A549 (cell line): ENCODE measurements around the gene FGF1. TPM values are rescaled to one million over a fixed set of nuclear protein-coding genes. Genes with fewer than 3 reads are reported as not detected.

Experiments used
- ATAC-seq, 2 experiments: fragments of 200-7000 bp in 1 of 2; fragments of >200 bp in 1 of 2; cut with Nextera tagmentation in 1 of 2; cut with Tn5 transposase in 1 of 2; 3 replicates each; pipeline versions ENCODE4 v1.8.0 to v1.9.1; 2018 to 2020; ENCODE audit warnings: mild to moderate bottlenecking in 1 of 2, moderate library complexity in 1 of 2
- CTCF ChIA-PET: fragments of 300-600 bp; sonication (Branson Sonifier 250); formaldehyde crosslinking; extraction: SDS; loops from one replicate; lab custom pipeline; 2021; ENCODE audit warnings: antibody characterized with exemption, inconsistent platforms; lab: Yijun Ruan, JAX
- POLR2A ChIA-PET: fragments of 350-600 bp; formaldehyde crosslinking; extraction: SDS; loops from one replicate; lab custom pipeline; 2021; ENCODE audit warnings: antibody characterized with exemption, inconsistent platforms; lab: Yijun Ruan, JAX
- DNase-seq, 2 experiments: peaks; one replicate each; pipeline versions ENCODE4 v3.0.0 to v3.0.0-alpha.2; 2011 to 2016; ENCODE audit warnings: low read depth in 1 of 2, low spot score in 1 of 2
- FAIRE-seq: peaks from 2 replicates; lab custom pipeline; 2011; peaks lifted over from hg19 to GRCh38; lab: Jason Lieb, UNC
- H3K27ac ChIP-seq, 2 experiments: fragments of >200 bp; sonication (Bioruptor Twin); formaldehyde crosslinking; 3 replicates each; pipeline ENCODE4 v1.5.1; 2016 to 2017
- H3K4me1 ChIP-seq: fragments of >200 bp; sonication (Bioruptor Twin); formaldehyde crosslinking; 3 replicates; pipeline ENCODE4 v1.6.1; 2016
- H3K4me2 ChIP-seq: fragments of >200 bp; sonication (Bioruptor Twin); formaldehyde crosslinking; 3 replicates; pipeline ENCODE4 v1.6.1; 2016
- H3K4me3 ChIP-seq: fragments of >200 bp; sonication (Bioruptor Twin); formaldehyde crosslinking; 3 replicates; pipeline ENCODE4 v1.5.1; 2016
- H3K9me3 ChIP-seq: fragments of >200 bp; sonication (Bioruptor Twin); formaldehyde crosslinking; 3 replicates; pipeline ENCODE4 v1.6.1; 2016
- CBX2 ChIP-seq: fragments of 200-600 bp; sonication (generic); IDR thresholded peaks from 2 replicates; pipeline ENCODE4 v1.6.1; 2016; ENCODE audit warnings: low read depth, mild to moderate bottlenecking, borderline replicate concordance
- CEBPB ChIP-seq, 2 experiments: fragments of >200 bp in 1 of 2; sonication (Bioruptor Twin) in 1 of 2; formaldehyde crosslinking in 1 of 2; IDR thresholded peaks; 2 replicates each; pipeline ENCODE4 v1.6.1; 2012 to 2016
- CHD4 ChIP-seq: fragments of 200-600 bp; sonication (generic); IDR thresholded peaks from 2 replicates; pipeline ENCODE4 v1.6.1; 2016; ENCODE audit warnings: antibody characterized with exemption, mild to moderate bottlenecking, borderline replicate concordance
- FOXS1 ChIP-seq: fragments of 250-450 bp; sonication (Bioruptor Pico); IDR thresholded peaks from 2 replicates; pipeline ENCODE4 v1.5.0; 2020; ENCODE audit warnings: mild to moderate bottlenecking, moderate library complexity
- GATA3 ChIP-seq: IDR thresholded peaks from 2 replicates; pipeline ENCODE4 v1.6.1; 2012; ENCODE audit warnings: borderline replicate concordance
- HEYL ChIP-seq: fragments of 250-450 bp; sonication (Bioruptor Pico); IDR thresholded peaks from 2 replicates; pipeline ENCODE4 v1.8.0; 2021; ENCODE audit warnings: mild to moderate bottlenecking, moderate library complexity
- HOXB13 ChIP-seq: fragments of 250-450 bp; sonication (Bioruptor Pico); IDR thresholded peaks from 2 replicates; pipeline ENCODE4 v1.5.0; 2020; ENCODE audit warnings: low read depth, mild to moderate bottlenecking, moderate library complexity
- KDM5A ChIP-seq: fragments of 200-600 bp; sonication (generic); IDR thresholded peaks from 2 replicates; pipeline ENCODE4 v1.6.1; 2016; ENCODE audit warnings: antibody characterized with exemption, mild to moderate bottlenecking
- MAFK ChIP-seq: fragments of 450-650 bp; IDR thresholded peaks from 2 replicates; pipeline ENCODE4 v1.6.1; 2014; ENCODE audit not compliant: partially characterized antibody
- NFE2L2 ChIP-seq: fragments of 150-350 bp; conservative IDR thresholded peaks from 2 replicates; pipeline ENCODE4 v1.6.1; 2014; ENCODE audit warnings: low read length
- NR3C1 ChIP-seq: fragments of >200 bp; sonication (Bioruptor Twin); formaldehyde crosslinking; IDR thresholded peaks from 3 replicates; pipeline ENCODE4 v1.6.1; 2017
- POLR2AphosphoS2 ChIP-seq: conservative IDR thresholded peaks from 2 replicates; pipeline ENCODE4 v1.6.1; 2012; ENCODE audit warnings: low read length, improper control_type of control experiment, inconsistent platforms
- RAD21 ChIP-seq, 2 experiments: fragments of >200 bp in 1 of 2; sonication (Bioruptor Twin) in 1 of 2; formaldehyde crosslinking in 1 of 2; IDR thresholded peaks in 1 of 2; conservative IDR thresholded peaks in 1 of 2; 2 replicates in 1 of 2; 3 replicates in 1 of 2; pipeline ENCODE4 v1.6.1; 2012 to 2018; ENCODE audit warnings: inconsistent platforms in 1 of 2
- SMC3 ChIP-seq: fragments of >200 bp; sonication (Bioruptor Twin); formaldehyde crosslinking; IDR thresholded peaks from 3 replicates; pipeline ENCODE4 v1.6.1; 2018; ENCODE audit warnings: inconsistent platforms
- WGBS: methylation state at CpG from one replicate; pipeline ENCODE4 v1.1.6; 2017; ENCODE audit errors: missing lambda C conversion rate; 5-methylcytosine and 5-hydroxymethylcytosine counted together
- polyA plus RNA-seq, 4 experiments: library from polyadenylated mRNA; depleted of rRNA in 3 of 4; stranded (reverse); fragments of >200 nt; fragmentation: RNase III in 1 of 4; extraction: RNeasy Plus Mini Kit Qiagen cat#74134 plus additional on column Dnase treatment in 1 of 4; gene quantifications; 2 replicates in 3 of 4; 3 replicates in 1 of 4; pipeline ENCODE4 v1.2.3, GENCODE V29; 2011 to 2017
- TF ChIP-seq, protein P1 (sequence below): IDR thresholded peaks from 2 replicates; pipeline ENCODE4 v1.6.1; 2012
- TF ChIP-seq, protein P2 (sequence below): fragments of >200 bp; sonication (Bioruptor Twin); formaldehyde crosslinking; IDR thresholded peaks from 3 replicates; pipeline ENCODE4 v1.5.1; 2016

Gene FGF1
- polyA plus RNA-seq, 2 of the 4 experiments (the other 2 are of a cell fraction), result 0.05 to 0.40 TPM

DNA sequence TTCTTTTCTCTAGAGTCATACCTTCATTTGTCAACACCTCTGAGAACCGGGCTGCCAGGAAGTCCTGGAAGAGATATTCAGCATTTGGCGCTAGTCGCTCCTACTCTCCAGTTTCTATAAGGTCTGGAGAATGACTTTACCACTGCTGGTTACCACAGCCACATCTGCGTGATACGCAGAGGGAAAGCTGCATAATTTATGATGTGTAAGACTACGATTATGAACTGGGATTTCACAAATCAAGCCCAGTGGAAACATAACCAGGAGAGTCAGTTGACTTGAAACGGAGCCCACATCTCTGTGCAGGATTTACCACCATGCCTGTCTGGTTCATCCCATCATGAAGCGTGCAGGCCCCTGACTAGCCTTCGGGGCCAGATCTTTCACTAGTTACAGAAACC is 72.6 kb downstream of the FGF1 start:
- no peak overlapping the region for H3K27ac ChIP-seq
- FAIRE-seq (no peak), DNase-seq (no peak)

DNA sequence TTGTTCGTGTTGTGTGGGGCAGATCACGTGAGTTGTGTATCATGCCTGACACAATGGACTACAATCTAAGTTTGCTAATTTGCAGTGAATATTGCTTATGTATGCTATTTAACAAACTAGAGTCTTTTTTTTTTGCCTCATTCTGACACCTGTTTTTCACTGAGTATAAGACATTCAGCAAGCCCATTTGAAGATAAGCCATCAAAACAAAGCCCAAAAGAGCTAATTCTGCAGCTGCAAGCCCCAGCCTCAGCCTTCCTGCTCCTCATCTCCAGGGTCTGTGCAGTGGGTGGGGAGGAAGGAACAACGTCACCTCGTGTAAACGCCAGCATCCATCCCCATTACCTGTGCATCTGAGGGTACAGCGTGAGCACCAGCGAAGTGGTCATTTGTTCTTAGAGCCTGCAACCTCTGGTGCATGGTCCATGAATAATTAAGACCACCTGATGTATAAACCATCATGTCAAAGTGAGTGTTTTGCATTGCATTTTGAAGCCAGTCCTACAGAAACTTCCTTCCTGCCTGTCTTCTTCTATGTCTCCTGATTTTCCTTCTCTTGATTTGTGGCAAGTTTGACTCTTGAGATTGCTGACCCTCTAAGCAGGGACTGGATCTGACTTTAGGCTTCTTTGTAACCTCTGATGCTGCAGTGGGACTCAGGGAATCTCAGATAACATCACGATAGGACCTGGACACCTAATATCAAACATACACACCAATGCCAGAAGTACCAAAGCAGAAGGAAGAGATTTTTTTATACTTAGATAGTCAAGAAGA is 73.2 kb downstream of the FGF1 start:
- FAIRE-seq (no peak), DNase-seq (no peak), ATAC-seq (no peak)
- no peak overlapping the region for H3K27ac ChIP-seq
- CTCF ChIA-PET, result interaction anchor here (1.1 to 10.9 kb wide), 14 partner anchors 10 to 101 kb away, joined by 3 to 212 read pairs (median 14); partner anchors contain the start of gene FGF1
- no peak overlapping the region for H3K4me2 ChIP-seq
- H3K9me3 ChIP-seq, result no peaks in the 10 kb centered on the region
- 72% methylated on average over 8 of the region's 8 CpGs for WGBS
- H3K4me1 ChIP-seq, result 0 out of 3 replicates have a peak, but pooled peaks cover 5% of the 10 kb centered on the region
- no peak overlapping the region for H3K4me3 ChIP-seq
- TF ChIP-seq MAFK (peak; percentile 64), KDM5A (no peak), CEBPB (IDR thresholded peaks at IDR 0.05) (no peak), HOXB13 (CRISPR knock-in tag) (no peak)
- POLR2A ChIA-PET, result no interaction called here

More for the DNA sequence above, 72.6 kb downstream of the FGF1 start:
- ChIA-PET CTCF (interaction anchor here (4.6 to 10.9 kb wide), 3 partner anchors 40 to 100 kb away, joined by 77 to 212 read pairs (median 97); no protein-coding TSS in a partner anchor), POLR2A (no interaction called here)
- TF ChIP-seq CHD4 (no peak), CBX2 (no peak), NFE2L2 (no peak), HEYL (CRISPR knock-in tag) (no peak), POLR2AphosphoS2 (no peak), GATA3 (no peak), NR3C1 (no peak)
- TF ChIP-seq, protein P1, sequence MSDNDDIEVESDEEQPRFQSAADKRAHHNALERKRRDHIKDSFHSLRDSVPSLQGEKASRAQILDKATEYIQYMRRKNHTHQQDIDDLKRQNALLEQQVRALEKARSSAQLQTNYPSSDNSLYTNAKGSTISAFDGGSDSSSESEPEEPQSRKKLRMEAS, result no peak
- no peak overlapping the region for H3K4me3 ChIP-seq
- whole genome bisulfite sequencing, result 70% methylated on average over 9 of the region's 9 CpGs
- H3K9me3 ChIP-seq, result no peaks in the 10 kb centered on the region
- no peak overlapping the region for H3K4me2 ChIP-seq
- 0 out of 3 replicates have a peak, but pooled peaks cover 5% of the 10 kb centered on the region for H3K4me1 ChIP-seq
- ATAC-seq, result no peak

DNA sequence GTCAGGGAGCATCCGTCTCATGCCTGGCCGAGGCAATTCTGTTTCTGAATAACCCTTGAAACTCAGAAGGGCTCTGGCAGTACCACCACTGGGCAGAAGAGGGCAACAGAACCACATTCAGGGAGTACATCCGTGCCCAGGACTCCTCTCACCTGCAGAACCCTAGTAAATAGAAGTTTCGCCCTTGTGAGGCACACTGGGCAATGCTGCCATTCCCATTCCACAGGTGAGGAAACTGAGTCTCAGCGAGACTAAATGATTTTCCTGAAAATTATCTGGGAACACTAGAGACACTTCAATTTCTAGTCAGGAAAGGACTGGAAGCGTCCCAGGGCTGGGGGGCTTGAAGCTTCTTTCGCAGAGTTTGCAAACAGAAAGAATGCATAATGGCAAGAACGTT is 74.7 kb downstream of the FGF1 start:
- Histone ChIP-seq H3K4me3 (no peak overlapping the region), H3K4me2 (0 out of 3 replicates have a peak overlapping the region, but pooled peaks have one; percentile 30), H3K4me1 (0 out of 3 replicates have a peak, but pooled peaks cover 5% of the 10 kb centered on the region), H3K9me3 (no peaks in the 10 kb centered on the region), H3K27ac (no peak overlapping the region)
- peak; percentile 76 for FAIRE-seq
- WGBS, result 26% methylated on average over 8 of the region's 8 CpGs
- ChIA-PET CTCF (interaction anchor here (0.7 to 10.9 kb wide), 31 partner anchors 9 to 433 kb away, joined by 3 to 212 read pairs (median 7); partner anchors contain the start of gene FGF1), POLR2A (no interaction called here)
- DNase-seq, result peak; percentile 68 to 69
- TF ChIP-seq FOXS1 (CRISPR knock-in tag) (no peak), RAD21 (conservative IDR thresholded peaks at IDR 0.05 in 1 of 2, IDR thresholded peaks at IDR 0.05 in 1 of 2) (peak; percentile 95 to 96), SMC3 (peak; percentile 91)
- TF ChIP-seq, protein P2, sequence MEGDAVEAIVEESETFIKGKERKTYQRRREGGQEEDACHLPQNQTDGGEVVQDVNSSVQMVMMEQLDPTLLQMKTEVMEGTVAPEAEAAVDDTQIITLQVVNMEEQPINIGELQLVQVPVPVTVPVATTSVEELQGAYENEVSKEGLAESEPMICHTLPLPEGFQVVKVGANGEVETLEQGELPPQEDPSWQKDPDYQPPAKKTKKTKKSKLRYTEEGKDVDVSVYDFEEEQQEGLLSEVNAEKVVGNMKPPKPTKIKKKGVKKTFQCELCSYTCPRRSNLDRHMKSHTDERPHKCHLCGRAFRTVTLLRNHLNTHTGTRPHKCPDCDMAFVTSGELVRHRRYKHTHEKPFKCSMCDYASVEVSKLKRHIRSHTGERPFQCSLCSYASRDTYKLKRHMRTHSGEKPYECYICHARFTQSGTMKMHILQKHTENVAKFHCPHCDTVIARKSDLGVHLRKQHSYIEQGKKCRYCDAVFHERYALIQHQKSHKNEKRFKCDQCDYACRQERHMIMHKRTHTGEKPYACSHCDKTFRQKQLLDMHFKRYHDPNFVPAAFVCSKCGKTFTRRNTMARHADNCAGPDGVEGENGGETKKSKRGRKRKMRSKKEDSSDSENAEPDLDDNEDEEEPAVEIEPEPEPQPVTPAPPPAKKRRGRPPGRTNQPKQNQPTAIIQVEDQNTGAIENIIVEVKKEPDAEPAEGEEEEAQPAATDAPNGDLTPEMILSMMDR, result peak; percentile 93
- ATAC-seq, result peak; percentile 93 to 98
